ENCODE measurements around the gene HSD17B12.

GRCh38 chr11:43819926-43820325 lies 139.4 kb downstream of the HSD17B12 start:
- TF ChIP-seq ISL1 (CRISPR knock-in tag; IDR thresholded peaks at IDR 0.05) (no peak), ZNF565 (CRISPR knock-in tag; conservative IDR thresholded peaks at IDR 0.05; ENCODE audit: low read depth) (no peak)
